Measurements from ENCODE around the gene POMT1. TPM values are rescaled to one million over a fixed set of nuclear protein-coding genes. Genes with fewer than 3 reads are reported as not detected.
"Not testable (repeated sequence)": the region's sequence is repeated elsewhere in the genome, so short reads cannot be mapped to it uniquely, and the experiment has no call there.

The POMT1 gene
- total RNA-seq, 1 experiment from 2014 or later: 25.6 TPM

DNA sequence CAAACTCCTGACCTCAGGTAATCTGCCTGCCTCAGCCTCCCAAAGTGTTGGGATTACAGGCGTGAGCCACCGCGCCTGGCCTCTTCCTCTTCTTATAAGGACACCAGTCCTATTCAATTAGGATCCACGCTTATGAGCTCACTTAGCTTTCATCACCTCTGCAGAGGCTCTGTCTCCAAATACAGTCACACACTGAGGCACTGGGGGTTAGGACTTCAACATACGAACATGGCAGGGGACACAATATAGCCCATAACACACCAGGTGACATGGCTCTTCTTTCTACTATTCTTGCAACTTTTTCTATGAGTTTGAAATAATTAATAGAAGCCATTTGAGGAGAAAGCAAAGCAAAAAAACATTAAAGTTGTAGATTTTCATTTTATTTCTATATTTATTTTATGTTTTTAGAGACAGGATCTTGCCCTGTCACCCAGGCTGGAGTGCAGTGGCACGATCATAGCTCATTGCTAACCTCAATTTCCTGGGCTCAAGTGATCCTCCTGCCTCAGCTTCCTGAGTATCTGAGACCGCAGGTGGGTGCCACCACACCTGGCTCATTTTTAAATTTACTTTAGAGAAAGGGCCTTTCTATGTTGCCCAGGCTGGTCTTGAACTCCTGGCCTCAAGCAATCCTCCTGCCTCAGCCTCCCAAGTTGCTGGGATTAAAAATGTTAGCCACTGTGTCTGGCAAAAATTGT lies 36.7 kb downstream of the POMT1 start:
- Histone ChIP-seq H3K27me3 (no peaks in the 10 kb centered on the region), H3K9me3 (replicated peaks) (peaks cover 11% of the 10 kb centered on the region), H3K4me1 (no peaks in the 10 kb centered on the region), H3K36me3 (no peaks in the 10 kb centered on the region), H3K4me3 (no peak overlapping the region), H3K27ac (no peak overlapping the region)
- no peak for DNase-seq

DNA sequence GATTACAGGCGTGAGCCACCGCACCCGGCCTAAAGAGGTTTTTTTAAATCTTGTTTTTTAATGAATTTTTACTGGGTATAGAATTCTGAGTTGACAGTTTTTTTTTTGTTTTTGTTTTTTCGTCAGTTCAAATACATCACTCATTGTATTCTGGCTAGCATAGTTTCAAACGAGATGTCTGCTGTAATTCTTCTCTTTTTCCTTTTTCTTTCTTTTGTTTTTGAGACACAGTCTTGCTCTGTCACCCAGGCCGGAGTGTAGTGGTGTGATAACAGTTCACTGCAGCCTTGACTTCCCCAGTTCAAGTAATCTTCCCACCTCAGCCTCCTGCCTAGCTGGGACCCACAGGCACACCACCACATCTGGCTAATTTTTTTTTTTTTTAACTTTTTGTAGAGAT lies 40.4 kb downstream of the POMT1 start:
- H3K27ac ChIP-seq: no peak overlapping the region
- H3K4me3 ChIP-seq: no peak overlapping the region
- H3K27me3 ChIP-seq: no peaks in the 10 kb centered on the region
- no peaks in the 10 kb centered on the region for H3K36me3 ChIP-seq
- peaks cover 4% of the 10 kb centered on the region; the same call in 1 of the 2 replicates for H3K4me1 ChIP-seq
- DNase-seq: no peak
- H3K9me3 ChIP-seq (replicated peaks): peaks cover 11% of the 10 kb centered on the region

DNA sequence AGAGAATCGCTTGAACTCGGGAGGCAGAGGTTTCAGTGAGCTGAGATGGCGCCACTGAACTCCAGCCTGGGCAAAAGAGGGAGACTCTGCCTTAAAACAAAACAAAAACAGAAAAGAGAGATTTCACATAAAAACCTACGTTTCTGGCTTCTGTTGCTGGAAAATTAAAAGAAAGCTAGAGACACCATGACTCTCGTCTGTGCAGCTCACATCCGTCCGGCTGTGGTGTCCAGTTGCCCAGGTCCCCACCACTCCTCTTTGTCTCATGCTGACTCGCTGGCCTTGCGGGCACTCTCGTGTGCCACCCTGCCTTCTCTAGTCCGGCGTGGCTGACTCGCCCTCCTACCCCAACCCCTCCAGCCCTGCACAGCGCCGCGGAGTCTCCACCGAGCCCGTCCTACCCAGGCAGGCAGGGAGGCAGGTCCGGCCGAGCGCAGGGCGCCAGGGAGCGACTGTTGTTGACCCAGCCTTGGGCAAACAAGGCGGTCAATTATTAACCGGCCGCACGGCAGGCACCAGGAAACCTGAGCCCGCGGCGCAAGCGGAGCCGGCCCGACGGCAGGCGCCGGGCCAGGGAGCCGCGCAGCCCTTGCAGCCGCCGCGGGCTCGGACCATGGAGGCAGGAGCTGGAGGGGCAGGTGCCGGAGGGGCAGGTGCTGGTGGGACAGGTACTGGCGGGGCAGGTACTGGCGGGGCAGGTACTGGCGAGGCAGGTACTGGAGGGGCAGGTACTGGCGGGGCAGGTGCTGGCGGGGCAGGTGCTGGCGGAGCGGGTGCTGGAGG lies 42.5 kb downstream of the POMT1 start, which contains the start of gene PRRT1B:
PRRT1B (plus strand) TSS at position 521 of the 783 bp plus-strand sequence; CDS start at position 614, 93 bp downstream.
- no peak for DNase-seq
- Histone ChIP-seq H3K4me1 (peaks cover 4% of the 10 kb centered on the region; the same call in 1 of the 2 replicates), H3K9me3 (replicated peaks) (peaks cover 11% of the 10 kb centered on the region), H3K27me3 (no peaks in the 10 kb centered on the region), H3K36me3 (no peaks in the 10 kb centered on the region), H3K27ac (no peak within 1 kb of the TSS), H3K4me3 (peak within 1 kb of the TSS; percentile 56)

DNA sequence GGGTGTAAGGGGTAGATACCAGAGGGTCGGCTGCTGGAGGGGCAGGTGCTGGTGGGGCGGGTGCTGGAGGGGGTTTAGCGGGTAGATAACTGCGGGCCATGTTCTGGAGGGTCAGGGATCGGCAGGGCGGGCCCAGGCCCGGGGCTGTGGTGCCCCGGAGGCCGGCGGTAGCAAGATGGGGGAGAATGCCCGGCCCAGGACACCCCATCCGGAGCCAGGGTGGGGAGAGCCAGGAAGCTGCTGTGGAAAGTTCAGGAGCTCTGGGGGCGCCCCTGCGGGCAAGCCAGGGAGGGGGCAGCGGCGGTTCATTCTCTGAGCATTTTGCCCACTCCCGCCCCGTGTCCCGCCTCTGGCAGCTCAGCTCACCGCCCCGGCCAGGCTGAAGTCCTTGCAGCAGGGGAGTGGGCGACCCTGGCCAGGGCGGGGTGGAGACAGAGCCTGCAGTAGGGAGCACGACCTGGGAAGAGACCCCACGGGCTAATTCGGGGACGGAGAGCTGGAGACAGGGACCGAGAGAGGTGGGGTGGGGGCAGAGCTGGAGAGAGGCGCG lies 43.1 kb downstream of the POMT1 start:
- H3K4me1 ChIP-seq: peaks cover 4% of the 10 kb centered on the region; the same call in 1 of the 2 replicates
- H3K27ac ChIP-seq: no peak overlapping the region
- H3K9me3 ChIP-seq (replicated peaks): peaks cover 11% of the 10 kb centered on the region
- DNase-seq: no peak
- no peaks in the 10 kb centered on the region for H3K36me3 ChIP-seq
- peak overlapping the region; percentile 56 for H3K4me3 ChIP-seq
- H3K27me3 ChIP-seq: no peaks in the 10 kb centered on the region

DNA sequence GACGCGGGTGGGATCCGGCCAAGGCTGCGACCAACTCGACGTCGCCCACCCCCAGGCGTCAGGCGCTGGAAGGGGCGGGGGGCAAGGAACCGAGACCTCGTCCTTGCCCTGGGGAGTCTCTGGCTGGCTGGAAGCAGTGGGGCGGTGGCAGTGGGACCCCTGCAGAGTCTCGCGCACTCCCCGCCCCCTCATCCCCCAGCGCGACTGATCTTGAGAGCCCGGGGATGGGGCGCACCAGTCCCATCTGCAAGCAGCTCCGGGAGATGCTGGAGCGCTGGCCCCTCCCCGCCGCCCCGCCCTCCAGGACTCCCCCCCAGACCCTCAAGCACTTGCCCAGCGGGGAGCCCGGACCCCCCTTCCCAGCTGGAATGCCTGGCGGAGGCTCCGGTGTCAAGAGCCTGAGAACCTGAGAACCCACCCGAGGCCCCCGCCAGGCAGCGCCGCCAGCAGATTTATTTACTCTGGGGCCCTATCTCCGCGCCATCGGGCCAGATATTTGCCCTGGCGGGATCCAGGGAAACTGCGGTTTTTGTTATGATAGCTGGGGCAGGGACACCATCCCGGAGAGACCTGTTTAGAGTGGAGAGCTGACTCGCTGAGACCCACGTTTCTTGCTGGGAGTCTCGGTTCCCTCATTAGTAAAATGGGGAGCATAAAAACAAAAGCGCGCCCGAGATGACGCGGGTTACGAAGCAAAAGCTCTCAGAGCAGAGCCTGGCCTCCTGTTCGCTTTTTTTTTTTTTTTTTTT lies 43.8 kb downstream of the POMT1 start:
- Histone ChIP-seq H3K4me1 (peaks cover 4% of the 10 kb centered on the region; the same call in 1 of the 2 replicates), H3K9me3 (replicated peaks) (peaks cover 11% of the 10 kb centered on the region), H3K4me3 (peak overlapping the region; percentile 56), H3K27me3 (no peaks in the 10 kb centered on the region), H3K36me3 (no peaks in the 10 kb centered on the region), H3K27ac (peak overlapping the region; percentile 36)
- peak; percentile 84 for DNase-seq

DNA sequence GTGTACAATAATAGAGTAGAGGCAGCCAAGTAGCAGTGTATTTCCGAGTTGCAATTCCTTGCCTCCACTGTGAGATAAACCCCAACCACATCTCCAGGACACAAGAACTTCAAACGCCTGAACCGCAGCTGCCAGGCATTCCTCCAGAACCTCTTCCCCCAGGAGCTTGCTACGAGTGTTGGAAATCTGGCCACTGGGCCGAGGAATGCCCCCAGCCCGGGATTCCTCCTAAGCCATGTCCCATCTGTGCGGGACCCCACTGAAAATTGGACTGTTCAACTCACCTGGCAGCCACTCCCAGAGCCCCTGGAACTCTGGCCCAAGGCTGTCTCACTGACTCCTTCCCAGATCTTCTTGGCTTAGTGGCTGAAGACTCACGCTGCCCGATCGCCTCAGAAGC lies 46.5 kb downstream of the POMT1 start:
- H3K4me1 ChIP-seq; H3K9me3 ChIP-seq (replicated peaks); H3K27me3 ChIP-seq; H3K4me3 ChIP-seq; DNase-seq; H3K36me3 ChIP-seq; H3K27ac ChIP-seq: not testable (repeated sequence)

DNA sequence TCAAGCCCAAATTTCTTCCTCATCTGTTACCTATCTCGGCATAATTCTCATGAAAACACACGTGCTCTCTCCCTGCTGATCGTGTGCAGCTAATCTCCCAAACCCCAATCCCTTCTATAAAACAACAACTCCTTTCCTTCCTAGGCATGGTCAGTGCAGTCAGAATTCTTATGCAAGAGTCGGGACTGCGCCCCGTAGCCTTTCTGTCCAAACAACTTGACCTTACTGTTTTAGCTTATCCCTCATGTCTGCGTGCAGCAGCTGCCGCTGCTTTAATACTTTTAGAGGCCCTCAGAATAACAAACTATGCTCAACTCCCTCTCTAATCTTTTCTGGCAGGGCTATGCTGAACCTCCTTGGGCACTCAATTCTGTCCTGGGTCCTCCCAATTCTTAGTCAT lies 47.7 kb downstream of the POMT1 start:
- H3K4me3 ChIP-seq; H3K27me3 ChIP-seq; H3K36me3 ChIP-seq; H3K27ac ChIP-seq; H3K4me1 ChIP-seq; H3K9me3 ChIP-seq (replicated peaks): not testable (repeated sequence)
- DNase-seq: peak in 1 of 2 experiments; percentile 34

DNA sequence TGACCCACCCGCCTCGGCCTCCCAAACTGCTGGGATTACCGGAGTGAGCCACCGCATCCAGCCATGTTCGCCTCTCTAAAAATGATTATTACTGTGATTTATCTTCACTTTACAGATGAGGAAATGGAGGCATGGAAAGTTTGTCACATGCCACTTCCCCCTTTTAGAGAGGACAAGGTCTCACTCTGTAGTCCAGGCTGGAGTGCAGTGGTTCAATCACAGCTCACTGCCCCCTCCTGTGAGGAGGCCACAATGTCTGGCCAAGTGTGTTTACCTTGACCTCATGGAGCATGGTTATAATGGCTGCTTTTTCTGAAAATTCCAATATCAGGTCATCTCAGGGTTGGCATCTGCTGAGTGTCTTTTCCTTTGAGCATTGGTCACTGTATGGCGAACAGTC lies 49.3 kb downstream of the POMT1 start:
- no peaks in the 10 kb centered on the region for H3K36me3 ChIP-seq

DNA sequence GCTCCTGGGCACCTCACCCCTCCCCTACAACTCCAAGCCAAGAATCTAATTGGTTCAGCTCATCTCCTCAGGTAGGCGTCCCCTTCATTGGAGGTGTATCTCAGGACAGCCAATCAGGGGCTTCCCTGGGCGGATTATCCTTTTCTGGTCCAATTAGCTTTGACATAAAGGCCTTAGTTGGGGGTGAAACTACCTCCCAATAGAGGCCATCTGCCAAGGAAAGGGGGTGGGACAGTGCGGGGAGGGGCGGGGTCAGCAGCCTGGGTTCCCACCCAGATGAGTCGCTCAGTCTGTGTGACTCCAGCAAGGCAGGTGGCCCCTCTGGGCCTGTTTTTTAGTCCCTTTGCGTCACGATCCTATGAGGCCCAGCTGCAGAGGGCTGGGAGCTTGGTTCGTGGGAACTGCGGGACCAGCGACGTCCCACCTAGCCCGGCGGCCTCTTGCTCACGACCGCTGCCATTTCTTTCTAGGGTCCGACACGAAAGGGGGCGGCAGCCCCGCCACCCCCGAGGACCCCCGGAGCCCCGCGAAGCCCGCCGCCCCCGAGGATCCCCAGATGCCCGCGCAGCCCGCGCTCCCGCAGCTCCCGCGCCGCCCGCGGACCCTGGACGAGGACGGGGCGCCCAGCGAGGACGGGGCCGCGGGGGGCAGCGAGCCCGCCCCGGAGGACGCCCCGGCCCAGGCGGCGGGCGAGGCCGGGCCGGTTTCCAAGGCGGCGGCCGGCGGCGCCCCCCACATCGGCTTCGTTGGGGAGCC lies 51.5 kb downstream of the POMT1 start:
- Histone ChIP-seq H3K27me3 (no peaks in the 10 kb centered on the region), H3K4me1 (no peaks in the 10 kb centered on the region; the same call in 1 of the 2 replicates), H3K36me3 (no peaks in the 10 kb centered on the region), H3K4me3 (no peak overlapping the region), H3K9me3 (replicated peaks) (no peaks in the 10 kb centered on the region), H3K27ac (no peak overlapping the region)
- DNase-seq: no peak

More for the DNA sequence above, 49.3 kb downstream of the POMT1 start:
- Histone ChIP-seq H3K27ac (no peak overlapping the region), H3K9me3 (replicated peaks) (no peaks in the 10 kb centered on the region), H3K4me3 (no peak overlapping the region), H3K4me1 (no peaks in the 10 kb centered on the region; the same call in 1 of the 2 replicates), H3K27me3 (no peaks in the 10 kb centered on the region)
- DNase-seq: no peak

DNA sequence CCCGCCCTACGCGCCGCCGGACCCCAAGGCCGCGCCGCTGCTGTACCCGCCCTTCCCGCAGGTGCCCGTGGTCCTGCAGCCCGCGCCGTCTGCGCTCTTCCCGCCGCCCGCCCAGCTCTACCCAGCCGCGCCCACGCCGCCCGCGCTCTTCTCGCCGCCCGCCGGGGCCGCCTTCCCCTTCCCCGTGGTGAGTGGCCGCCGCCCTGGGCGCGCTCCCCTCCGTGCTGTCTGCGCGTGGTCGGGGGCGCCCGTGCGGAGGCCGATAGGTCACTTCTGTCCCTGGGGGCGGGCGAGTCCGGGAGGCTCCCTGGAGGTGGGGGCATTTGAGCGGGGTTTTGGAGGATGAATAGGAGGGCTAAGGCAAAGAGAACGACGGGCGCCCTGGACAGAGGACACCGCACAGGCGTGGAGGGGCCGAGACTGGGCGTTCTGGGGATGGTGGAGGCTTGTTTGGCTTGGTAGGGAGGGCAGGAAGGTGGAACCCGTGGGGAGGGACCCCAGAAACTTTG lies 52.2 kb downstream of the POMT1 start:
- Histone ChIP-seq H3K27me3 (no peaks in the 10 kb centered on the region), H3K9me3 (replicated peaks) (no peaks in the 10 kb centered on the region), H3K4me1 (no peaks in the 10 kb centered on the region; the same call in 1 of the 2 replicates), H3K36me3 (no peaks in the 10 kb centered on the region), H3K27ac (no peak overlapping the region), H3K4me3 (no peak overlapping the region)
- DNase-seq: no peak

DNA sequence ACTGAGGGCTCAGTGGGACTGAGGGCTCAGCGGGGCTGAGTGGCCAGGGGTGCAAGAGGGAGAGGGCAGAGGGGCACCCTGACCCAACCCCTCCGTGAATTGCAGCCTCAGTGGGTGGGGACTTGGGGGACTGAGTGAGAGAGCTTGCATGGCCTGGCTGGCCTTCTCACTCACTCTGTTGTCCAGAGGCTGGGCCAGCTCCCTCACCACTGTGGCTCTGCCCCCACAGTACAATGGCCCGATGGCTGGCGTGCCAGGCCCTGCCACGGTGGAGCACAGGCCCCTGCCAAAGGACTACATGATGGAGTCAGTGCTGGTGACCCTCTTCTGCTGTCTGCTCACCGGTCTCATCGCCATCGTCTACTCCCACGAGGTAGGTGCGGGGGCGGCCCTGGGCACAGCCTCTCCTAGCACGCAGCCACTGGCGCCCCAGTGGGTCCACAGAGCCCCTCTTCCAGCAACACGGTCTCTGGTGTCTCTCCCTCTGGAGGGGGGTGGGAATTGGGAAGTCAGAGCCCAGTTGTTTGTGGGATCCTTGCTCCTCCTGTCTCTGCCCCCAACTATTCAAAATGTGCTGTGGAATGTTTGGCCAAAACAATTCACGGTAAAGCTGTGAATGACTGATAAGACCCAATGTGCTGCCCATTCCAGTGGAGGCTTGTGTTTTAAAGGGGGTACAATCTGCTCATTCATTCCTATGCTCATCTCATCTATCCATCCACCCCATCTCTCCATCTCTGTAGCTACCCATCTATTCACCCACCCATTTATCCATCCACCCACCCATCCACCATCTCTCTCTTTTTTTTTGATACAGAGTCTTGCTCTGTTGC lies 53.3 kb downstream of the POMT1 start:
- Histone ChIP-seq H3K9me3 (replicated peaks) (0 out of 2 replicates have a peak, but pooled peaks cover 3% of the 10 kb centered on the region), H3K27ac (no peak overlapping the region), H3K4me1 (no peaks in the 10 kb centered on the region; the same call in 1 of the 2 replicates), H3K4me3 (no peak overlapping the region), H3K36me3 (no peaks in the 10 kb centered on the region), H3K27me3 (no peaks in the 10 kb centered on the region)
- no peak for DNase-seq

DNA sequence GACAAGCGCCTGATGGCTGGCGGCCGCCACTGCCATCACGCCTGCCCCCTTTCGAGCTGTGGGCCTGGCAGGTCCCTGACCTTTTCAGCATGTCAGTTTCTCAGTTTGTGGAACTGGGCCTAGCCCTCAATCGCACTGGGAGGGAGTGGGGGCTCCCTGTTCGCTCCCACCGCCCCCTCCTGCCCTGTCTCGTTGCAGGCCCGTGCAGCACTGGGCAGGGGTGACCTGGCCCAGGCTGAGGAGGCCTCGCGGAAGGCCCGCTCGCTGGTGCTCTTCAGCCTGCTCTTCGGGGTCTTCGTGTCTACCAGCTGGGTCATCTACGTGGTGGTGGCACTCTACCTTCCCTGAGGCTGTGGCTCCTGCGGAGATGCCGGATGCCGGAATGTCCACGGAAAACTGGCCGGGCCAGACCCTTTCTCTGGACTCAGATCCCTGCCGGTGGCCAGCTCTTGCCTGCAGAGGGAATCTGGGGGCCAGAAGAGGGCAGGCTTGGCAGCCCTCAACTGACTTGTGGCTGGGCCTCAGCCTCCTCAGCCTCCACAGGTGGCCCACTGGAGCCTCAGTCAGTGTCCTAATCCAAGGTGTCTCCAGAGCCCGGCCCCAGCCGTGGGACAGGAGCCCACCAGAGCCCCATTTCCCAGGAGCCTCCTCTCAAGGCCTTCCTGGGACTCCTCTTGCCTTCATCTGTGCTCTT lies 55.3 kb downstream of the POMT1 start:
- H3K4me3 ChIP-seq: no peak overlapping the region
- H3K27ac ChIP-seq: no peak overlapping the region
- no peaks in the 10 kb centered on the region for H3K27me3 ChIP-seq
- H3K4me1 ChIP-seq: peaks cover 2% of the 10 kb centered on the region; the same call in 1 of the 2 replicates
- no peaks in the 10 kb centered on the region for H3K36me3 ChIP-seq
- H3K9me3 ChIP-seq (replicated peaks): 0 out of 2 replicates have a peak, but pooled peaks cover 5% of the 10 kb centered on the region
- no peak for DNase-seq

All from SJCRH30 (cell line).